Activated CD4-positive, alpha-beta T cell treated with anti-CD3 and anti-CD28 coated beads, Interleukin-2, amount 50 U/mL, for 1 hour (primary cell): ENCODE data around the gene KRT9.
"Not testable (repeated sequence)": the region's sequence is repeated elsewhere in the genome, so short reads cannot be mapped to it uniquely, and the experiment has no call there.

Experiments used
- DNase-seq: peaks from one replicate; pipeline ENCODE4 v3.0.0-alpha.2; 2020

Gene KRT9

GRCh38 chr17:41576740-41577139 is 4.9 kb upstream of the KRT9 start:
- DNase-seq, result not testable (repeated sequence)

- no peak for DNase-seq
These were observed 3.5 kb upstream of the KRT9 start for GRCh38 chr17:41575336-41575735.

- no peak for DNase-seq
These were observed 4.5 kb downstream of the KRT9 start for GRCh38 chr17:41567317-41567716.

GRCh38 chr17:41565338-41565737 is 6.5 kb downstream of the KRT9 start:
- DNase-seq, result no peak

- DNase-seq, result no peak
These were observed 8.2 kb downstream of the KRT9 start for GRCh38 chr17:41563607-41564170.

- no peak for DNase-seq
These were observed 10.3 kb downstream of the KRT9 start for GRCh38 chr17:41561554-41561953.

GRCh38 chr17:41559548-41559947 is 12.3 kb downstream of the KRT9 start:
- DNase-seq, result no peak

- DNase-seq, result no peak
These were observed 14.9 kb downstream of the KRT9 start for GRCh38 chr17:41556931-41557330.

GRCh38 chr17:41556306-41556705 is 15.6 kb downstream of the KRT9 start:
- DNase-seq, result no peak

- DNase-seq, result no peak
These were observed 16.6 kb downstream of the KRT9 start for GRCh38 chr17:41555105-41555887.

- no peak for DNase-seq
These were observed 17.7 kb downstream of the KRT9 start for GRCh38 chr17:41553987-41554680.

GRCh38 chr17:41553176-41553575 is 18.7 kb downstream of the KRT9 start:
- no peak for DNase-seq

GRCh38 chr17:41552455-41552854 is 19.4 kb downstream of the KRT9 start:
- DNase-seq, result no peak

GRCh38 chr17:41551365-41551764 is 20.5 kb downstream of the KRT9 start:
- no peak for DNase-seq

- no peak for DNase-seq
These were observed 22.2 kb downstream of the KRT9 start for GRCh38 chr17:41549596-41550039.

- DNase-seq, result peak; percentile 85
These were observed 22.8 kb downstream of the KRT9 start for GRCh38 chr17:41548844-41549595.

- no peak for DNase-seq
These were observed 23.7 kb downstream of the KRT9 start for GRCh38 chr17:41547921-41548843.

- no peak for DNase-seq
These were observed 24.4 kb downstream of the KRT9 start for GRCh38 chr17:41547378-41547841.

GRCh38 chr17:41546819-41547218 is 25.0 kb downstream of the KRT9 start:
- DNase-seq, result no peak

- DNase-seq, result no peak
These were observed 25.9 kb downstream of the KRT9 start for GRCh38 chr17:41545829-41546410.

GRCh38 chr17:41544935-41545334 is 26.9 kb downstream of the KRT9 start:
- no peak for DNase-seq

- no peak for DNase-seq
These were observed 27.4 kb downstream of the KRT9 start for GRCh38 chr17:41544491-41544892.
